SK-N-SH (cell line): ENCODE measurements around the gene ENO1. TPM values are rescaled to one million over a fixed set of nuclear protein-coding genes. Genes with fewer than 3 reads are reported as not detected.
"Not testable (repeated sequence)": the region's sequence is repeated elsewhere in the genome, so short reads cannot be mapped to it uniquely, and the experiment has no call there.

Experiments
- CTCF ChIA-PET: fragments of 300-600, 350-600 bp; formaldehyde crosslinking; extraction: SDS; loops from one replicate; lab custom pipeline; 2021; lab: Yijun Ruan, JAX
- POLR2A ChIA-PET: fragments of 350-600 bp; sonication (Branson Sonifier 250); formaldehyde crosslinking; extraction: SDS; loops from one replicate; lab custom pipeline; 2020; ENCODE audit warnings: antibody characterized with exemption, inconsistent platforms; lab: Yijun Ruan, JAX
- DNase-seq: peaks from one replicate; pipeline ENCODE4 v3.0.0; 2012
- H2AFZ ChIP-seq: fragments of 200-600 bp; sonication (generic); 2 replicates; pipeline ENCODE4 v1.8.1; 2016; ENCODE audit warnings: antibody characterized with exemption, mild to moderate bottlenecking, low read depth
- H3F3A ChIP-seq: fragments of 200-600 bp; sonication (generic); replicated peaks from 2 replicates; pipeline ENCODE3; 2016; ENCODE audit warnings: antibody characterized with exemption, mild to moderate bottlenecking; ENCODE audit not compliant: insufficient read depth
- H3K27ac ChIP-seq, 2 experiments: fragments of 200-500 bp in 1 of 2; fragments of 200-600 bp in 1 of 2; sonication (Bioruptor generic) in 1 of 2; sonication (generic), shearing (Covaris generic) in 1 of 2; 2 replicates each; pipeline versions ENCODE4 v1.5.1 to v1.6.1; 2014 to 2016; ENCODE audit warnings: low read depth in 2 of 2, inconsistent platforms in 1 of 2, low read length in 1 of 2, mild to moderate bottlenecking in 1 of 2, mixed read lengths in 1 of 2
- H3K27me3 ChIP-seq: fragments of 200-600 bp; sonication (generic), shearing (Covaris generic); 2 replicates; pipeline ENCODE4 v1.6.1; 2016; ENCODE audit warnings: mixed run types; ENCODE audit not compliant: insufficient read depth
- H3K36me3 ChIP-seq, 2 experiments: fragments of 200-500 bp in 1 of 2; fragments of 200-600 bp in 1 of 2; sonication (Bioruptor generic) in 1 of 2; sonication (generic) in 1 of 2; replicated peaks in 1 of 2; 2 replicates each; pipeline versions ENCODE3 to v1.5.1; 2014 to 2016; ENCODE audit warnings: low read length in 1 of 2, mild to moderate bottlenecking in 1 of 2; ENCODE audit not compliant: insufficient read depth in 2 of 2, control insufficient read depth in 1 of 2
- H3K4me1 ChIP-seq, 2 experiments: fragments of 200-500 bp in 1 of 2; fragments of 200-600 bp in 1 of 2; sonication (Bioruptor generic) in 1 of 2; sonication (generic), shearing (Covaris generic) in 1 of 2; 2 replicates each; pipeline versions ENCODE4 v1.5.1 to v1.6.1; 2014 to 2016; ENCODE audit warnings: low read depth in 1 of 2, low read length in 1 of 2, mixed run types in 1 of 2; ENCODE audit not compliant: insufficient read depth in 2 of 2, control insufficient read depth in 1 of 2
- H3K4me2 ChIP-seq: fragments of 200-600 bp; sonication (generic), shearing (Covaris generic); 2 replicates; pipeline ENCODE4 v1.6.1; 2017; ENCODE audit warnings: mixed run types
- H3K4me3 ChIP-seq, 2 experiments: fragments of 200-500 bp in 1 of 2; fragments of 200-600 bp in 1 of 2; sonication (Bioruptor generic) in 1 of 2; sonication (generic), shearing (Covaris generic) in 1 of 2; 2 replicates each; pipeline versions ENCODE4 v1.5.1 to v1.8.1; 2014 to 2016; ENCODE audit warnings: low read depth in 2 of 2, inconsistent platforms in 1 of 2, low read length in 1 of 2, mild to moderate bottlenecking in 1 of 2, mixed read lengths in 1 of 2, moderate library complexity in 1 of 2
- H3K79me2 ChIP-seq: fragments of 200-600 bp; sonication (generic); 2 replicates; pipeline ENCODE4 v1.8.1; 2017; ENCODE audit warnings: mild to moderate bottlenecking; ENCODE audit not compliant: insufficient read depth
- H3K9ac ChIP-seq: fragments of 200-600 bp; sonication (generic); 2 replicates; pipeline ENCODE4 v1.6.1; 2017; ENCODE audit warnings: mixed run types
- H3K9me2 ChIP-seq: fragments of 200-600 bp; sonication (generic); 2 replicates; pipeline ENCODE4 v1.6.1; 2017; ENCODE audit warnings: mixed run types
- H3K9me3 ChIP-seq: fragments of 200-600 bp; sonication (generic); 2 replicates; pipeline ENCODE4 v1.6.1; 2017; ENCODE audit warnings: mixed run types, mild to moderate bottlenecking, moderate library complexity
- H4K20me1 ChIP-seq: fragments of 200-600 bp; sonication (generic); 2 replicates; pipeline ENCODE4 v1.6.1; 2017; ENCODE audit warnings: mild to moderate bottlenecking, mixed run types; ENCODE audit not compliant: insufficient read depth
- EP300 ChIP-seq, 2 experiments: IDR thresholded peaks; 2 replicates each; pipeline versions ENCODE4 v1.4.0 to v1.6.1; 2012; ENCODE audit warnings: borderline replicate concordance in 1 of 2, low read depth in 1 of 2, low read length in 1 of 2
- FOXJ3 ChIP-seq: sonication (generic); formaldehyde crosslinking; IDR thresholded peaks from 2 replicates; pipeline ENCODE4 v1.5.1; 2020; ENCODE audit warnings: mild to moderate bottlenecking, missing genetic modification reagents
- FOXM1 ChIP-seq: IDR thresholded peaks from 2 replicates; pipeline ENCODE4 v1.4.0; 2012; ENCODE audit warnings: low read depth, mild to moderate bottlenecking
- JUND ChIP-seq: IDR thresholded peaks from 2 replicates; pipeline ENCODE4 v1.4.0; 2012
- NRF1 ChIP-seq: IDR thresholded peaks from 2 replicates; pipeline ENCODE4 v1.6.1; 2012; ENCODE audit warnings: low read depth, mild to moderate bottlenecking, low read length
- RAD21 ChIP-seq: IDR thresholded peaks from 2 replicates; pipeline ENCODE4 v1.6.1; 2012; ENCODE audit warnings: mild to moderate bottlenecking, low read length
- RCOR1 ChIP-seq: fragments of 150-350 bp; IDR thresholded peaks from 2 replicates; pipeline ENCODE4 v1.6.1; 2017; ENCODE audit warnings: antibody characterized with exemption, low read length
- RFX5 ChIP-seq: IDR thresholded peaks from 2 replicates; pipeline ENCODE4 v1.6.1; 2012; ENCODE audit warnings: mild to moderate bottlenecking, improper control_type of control experiment, low read length
- RXRA ChIP-seq: IDR thresholded peaks from 2 replicates; pipeline ENCODE4 v1.4.0; 2012; ENCODE audit warnings: low read depth, mild to moderate bottlenecking, borderline replicate concordance
- SMC3 ChIP-seq: IDR thresholded peaks from 2 replicates; pipeline ENCODE4 v1.6.1; 2012; ENCODE audit warnings: low read depth, low read length, improper control_type of control experiment
- WGBS: methylation state at CpG from one replicate; pipeline ENCODE4 v1.1.6; 2017; ENCODE audit warnings: low lambda C conversion rate; 5-methylcytosine and 5-hydroxymethylcytosine counted together
- polyA plus RNA-seq, 3 experiments: library from polyadenylated mRNA; depleted of rRNA; stranded (reverse); fragments of >200 nt; gene quantifications; 2 replicates each; pipeline ENCODE4 v1.2.3, GENCODE V29; 2012
- TF ChIP-seq, protein P1 (sequence below): IDR thresholded peaks from 2 replicates; pipeline ENCODE4 v1.4.0; 2012; ENCODE audit warnings: low read depth
- TF ChIP-seq, protein P2 (sequence below): fragments of 150-350 bp; IDR thresholded peaks from 2 replicates; pipeline ENCODE4 v1.6.1; 2017; ENCODE audit warnings: antibody characterized with exemption, low read length, low read depth, borderline replicate concordance
- TF ChIP-seq, protein P3 (sequence below): IDR thresholded peaks from 2 replicates; pipeline ENCODE4; 2012

ENO1 gene
- polyA plus RNA-seq, 1 of the 3 experiments (the other 2 are of a cell fraction), result 1,599 TPM

DNA sequence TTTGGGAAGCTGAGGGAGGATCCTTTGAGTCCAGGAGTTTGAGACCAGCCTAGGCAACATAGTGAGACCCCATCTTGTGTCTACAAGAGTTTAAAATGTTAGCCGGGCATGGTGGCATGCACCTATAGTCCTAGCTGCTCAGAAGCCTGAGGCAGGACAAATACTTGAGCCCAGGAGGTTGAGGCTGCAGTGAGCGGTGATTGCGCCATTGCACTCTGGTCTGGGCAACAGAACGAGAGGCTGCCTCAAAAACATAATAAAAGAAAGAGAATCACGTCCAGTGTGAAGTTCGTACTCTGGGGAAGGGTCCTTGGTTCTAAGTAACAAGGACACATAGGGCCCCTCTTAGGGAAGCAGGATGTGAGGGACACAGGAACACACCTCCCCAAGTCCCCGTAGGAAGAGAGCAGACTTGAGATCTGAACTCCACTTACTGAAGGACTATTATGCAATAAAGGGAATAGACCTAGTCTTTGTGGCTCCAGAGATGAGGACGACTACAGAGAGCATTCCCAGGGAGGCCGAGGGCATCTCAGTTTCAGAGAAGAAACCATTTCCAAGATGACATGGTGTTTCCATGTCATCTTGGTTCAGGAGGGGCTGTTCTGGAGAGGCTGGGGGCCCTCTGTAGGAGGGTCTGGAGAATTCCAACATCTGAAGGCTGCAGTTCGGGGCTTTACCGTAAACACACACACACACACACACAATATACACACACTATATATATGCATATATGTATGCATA, 10.8 kb upstream of the ENO1 start:
- peaks cover 23% of the 10 kb centered on the region for H3F3A ChIP-seq
- CTCF ChIA-PET, result interaction anchor here (1.4 to 3.5 kb wide), 3 partner anchors 9 to 26 kb away, joined by 3 to 10 read pairs (median 3); no protein-coding TSS in a partner anchor
- TF ChIP-seq FOXJ3 (CRISPR knock-in tag) (no peak), NRF1 (no peak), FOXM1 (no peak), SMC3 (no peak), RFX5 (no peak), EP300 (IDR thresholded peaks at IDR 0.05; ENCODE audit: borderline replicate concordance in 1 of 2, low read depth in 1 of 2, low read length in 1 of 2) (no peak)
- TF ChIP-seq, protein P1, sequence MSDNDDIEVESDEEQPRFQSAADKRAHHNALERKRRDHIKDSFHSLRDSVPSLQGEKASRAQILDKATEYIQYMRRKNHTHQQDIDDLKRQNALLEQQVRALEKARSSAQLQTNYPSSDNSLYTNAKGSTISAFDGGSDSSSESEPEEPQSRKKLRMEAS, result no peak
- TF ChIP-seq, all 33 proteins: peak for 0
- Histone ChIP-seq H3K79me2 (no peaks in the 10 kb centered on the region), H3K4me1 (peaks cover 6 to 8% of the 10 kb centered on the region in 2 experiments; a peak in 3 of 4 replicates), H3K27me3 (no peaks in the 10 kb centered on the region), H4K20me1 (no peaks in the 10 kb centered on the region), H3K9me3 (no peaks in the 10 kb centered on the region), H3K9ac (peak overlapping the region; percentile 75; the same call in 1 of the 2 replicates), H3K36me3 (no peaks in the 10 kb centered on the region), H2AFZ (peak overlapping the region; percentile 75; the same call in 1 of the 2 replicates), H3K4me3 (no peak overlapping the region), H3K4me2 (peak overlapping the region; percentile 72; the same call in 1 of the 2 replicates), H3K27ac (peak overlapping the region; percentile 89 to 96), H3K9me2 (no peaks in the 10 kb centered on the region)
- POLR2A ChIA-PET, result no interaction called here
- DNase-seq, result peak; percentile 32
- WGBS, result 69% methylated on average over 11 of the region's 11 CpGs

DNA sequence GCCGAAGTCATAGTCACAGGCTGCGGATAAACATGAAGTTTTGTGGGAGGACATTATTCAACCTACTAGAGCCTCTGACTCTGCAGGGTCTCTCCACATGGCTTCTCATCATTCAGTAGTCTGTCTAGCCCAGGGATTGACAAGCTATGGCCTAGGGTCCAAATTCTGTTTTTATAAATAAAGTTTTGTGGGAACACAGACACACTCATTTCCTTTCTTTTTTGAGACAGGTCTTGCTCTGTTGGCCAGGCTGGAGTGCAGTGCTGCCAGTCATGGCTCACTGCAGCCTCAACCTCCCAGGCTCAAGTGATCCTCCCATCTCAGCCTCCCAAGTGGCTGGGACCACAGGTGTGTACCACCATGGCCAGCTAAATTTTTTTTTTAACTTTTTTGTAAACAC, 8.1 kb upstream of the ENO1 start:
- Histone ChIP-seq H3K9me2 (no peaks in the 10 kb centered on the region), H3K4me2 (no peak overlapping the region), H3K36me3 (no peaks in the 10 kb centered on the region), H3K9ac (no peak overlapping the region), H3F3A (peaks cover 23% of the 10 kb centered on the region), H3K4me3 (no peak overlapping the region), H3K9me3 (no peaks in the 10 kb centered on the region), H3K27ac (no peak overlapping the region), H4K20me1 (no peaks in the 10 kb centered on the region), H3K79me2 (no peaks in the 10 kb centered on the region), H3K4me1 (peaks cover 6 to 11% of the 10 kb centered on the region in 2 experiments; a peak in 3 of 4 replicates), H2AFZ (no peak overlapping the region), H3K27me3 (no peaks in the 10 kb centered on the region)
- WGBS, result 88% methylated on average over 2 of the region's 2 CpGs
- ChIA-PET POLR2A (interaction anchor here (0.7 kb wide), 1 partner anchor 512 kb away, joined by 3 read pairs; no protein-coding TSS in a partner anchor), CTCF (interaction anchor here (0.8 to 2.2 kb wide), 4 partner anchors 17 to 119 kb away, joined by 3 to 4 read pairs (median 4); no protein-coding TSS in a partner anchor)
- no peak for DNase-seq
- TF ChIP-seq RAD21 (no peak), FOXJ3 (CRISPR knock-in tag) (no peak), JUND (no peak), RCOR1 (no peak), SMC3 (no peak), NRF1 (no peak), RXRA (no peak)
- TF ChIP-seq, protein P2, sequence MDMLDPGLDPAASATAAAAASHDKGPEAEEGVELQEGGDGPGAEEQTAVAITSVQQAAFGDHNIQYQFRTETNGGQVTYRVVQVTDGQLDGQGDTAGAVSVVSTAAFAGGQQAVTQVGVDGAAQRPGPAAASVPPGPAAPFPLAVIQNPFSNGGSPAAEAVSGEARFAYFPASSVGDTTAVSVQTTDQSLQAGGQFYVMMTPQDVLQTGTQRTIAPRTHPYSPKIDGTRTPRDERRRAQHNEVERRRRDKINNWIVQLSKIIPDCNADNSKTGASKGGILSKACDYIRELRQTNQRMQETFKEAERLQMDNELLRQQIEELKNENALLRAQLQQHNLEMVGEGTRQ, result no peak
- TF ChIP-seq, protein P3, sequence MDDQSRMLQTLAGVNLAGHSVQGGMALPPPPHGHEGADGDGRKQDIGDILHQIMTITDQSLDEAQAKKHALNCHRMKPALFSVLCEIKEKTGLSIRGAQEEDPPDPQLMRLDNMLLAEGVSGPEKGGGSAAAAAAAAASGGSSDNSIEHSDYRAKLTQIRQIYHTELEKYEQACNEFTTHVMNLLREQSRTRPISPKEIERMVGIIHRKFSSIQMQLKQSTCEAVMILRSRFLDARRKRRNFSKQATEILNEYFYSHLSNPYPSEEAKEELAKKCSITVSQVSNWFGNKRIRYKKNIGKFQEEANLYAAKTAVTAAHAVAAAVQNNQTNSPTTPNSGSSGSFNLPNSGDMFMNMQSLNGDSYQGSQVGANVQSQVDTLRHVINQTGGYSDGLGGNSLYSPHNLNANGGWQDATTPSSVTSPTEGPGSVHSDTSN, result no peak

DNA sequence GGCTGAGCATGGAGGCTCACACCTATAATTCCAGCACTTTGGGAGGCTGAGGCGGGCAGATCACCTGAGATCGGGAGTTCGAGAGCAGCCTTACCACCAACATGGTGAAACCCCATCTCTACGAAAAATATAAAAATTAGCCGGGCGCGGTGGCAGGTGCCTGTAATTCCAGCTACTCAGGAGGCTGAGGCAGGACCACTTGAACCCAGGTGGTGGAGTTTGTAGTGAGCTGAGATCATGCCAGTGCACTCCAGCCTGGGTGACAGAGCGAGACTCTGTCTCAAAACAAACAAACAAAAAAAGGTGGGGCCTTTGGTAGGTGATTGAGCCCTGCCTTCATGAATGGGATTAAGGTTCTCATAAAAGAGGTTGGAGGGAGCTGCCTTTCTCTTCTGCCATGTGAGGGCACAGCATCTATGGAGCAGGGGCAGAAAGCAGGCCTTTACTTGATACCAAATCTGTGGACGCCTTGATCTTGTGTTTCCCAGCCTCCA, 7.6 kb upstream of the ENO1 start:
- DNase-seq, H3K36me3 ChIP-seq, H4K20me1 ChIP-seq, H3K4me3 ChIP-seq, H3K27me3 ChIP-seq, H3K79me2 ChIP-seq, H2AFZ ChIP-seq, H3K27ac ChIP-seq, H3K9me3 ChIP-seq, H3K4me2 ChIP-seq, POLR2A ChIA-PET, H3K9me2 ChIP-seq, H3K9ac ChIP-seq: not testable (repeated sequence)
- Histone ChIP-seq H3K4me1 (peaks cover 6 to 11% of the 10 kb centered on the region in 2 experiments; a peak in 3 of 4 replicates), H3F3A (peaks cover 19% of the 10 kb centered on the region)
- CTCF ChIA-PET, result interaction anchor here (0.6 to 2.2 kb wide), 5 partner anchors 17 to 119 kb away, joined by 3 to 4 read pairs (median 3); no protein-coding TSS in a partner anchor
- WGBS, result 91% methylated on average over 9 of the region's 9 CpGs

DNA sequence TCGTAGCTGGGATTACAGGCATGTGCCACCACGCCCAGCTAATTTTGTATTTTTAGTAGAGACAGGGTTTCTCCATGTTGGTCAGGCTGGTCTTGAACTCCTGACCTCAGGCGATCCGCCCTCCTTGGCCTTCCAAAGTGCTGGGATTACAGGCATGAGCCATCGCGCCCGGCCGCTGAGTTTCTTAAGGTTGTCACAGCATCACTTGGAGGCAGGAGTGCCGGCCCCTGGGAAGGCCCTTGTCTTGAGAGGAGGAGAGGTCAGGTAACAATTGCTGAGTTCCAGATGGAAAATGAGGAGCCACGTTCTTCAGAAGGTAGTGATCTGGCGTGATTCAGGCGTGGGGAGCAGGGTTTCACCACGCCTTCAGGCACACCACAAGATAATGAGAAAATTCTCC, 5.6 kb upstream of the ENO1 start:
- H3K27ac ChIP-seq, H3K9me2 ChIP-seq, H3K9me3 ChIP-seq, H4K20me1 ChIP-seq, DNase-seq, H3K9ac ChIP-seq, H3K79me2 ChIP-seq, H3K36me3 ChIP-seq, H2AFZ ChIP-seq, H3K4me2 ChIP-seq, H3K4me3 ChIP-seq, H3K27me3 ChIP-seq, CTCF ChIA-PET: not testable (repeated sequence)
- 93% methylated on average over 11 of the region's 13 CpGs for WGBS
- POLR2A ChIA-PET, result interaction anchor here (0.8 kb wide), 1 partner anchor 8 kb away, joined by 3 read pairs; no protein-coding TSS in a partner anchor
- peaks cover 19% of the 10 kb centered on the region for H3F3A ChIP-seq
- H3K4me1 ChIP-seq, result peaks cover 14 to 20% of the 10 kb centered on the region in 2 experiments
